HG03103 (cell line): ENCODE data around the gene SEMA5B.

ENCODE experiments used
- ATAC-seq: cut with Tn5 transposase; IDR thresholded peaks from one replicate; pipeline ENCODE4 v1.9.1; 2021; ENCODE audit warnings: low read depth; ENCODE audit not compliant: unreplicated experiment

Gene SEMA5B

GRCh38 chr3:122975924-122976293 lies 51.7 kb downstream of the SEMA5B start:
- ATAC-seq = peak; percentile 59

- peak; percentile 48 for ATAC-seq
Observed at GRCh38 chr3:122975163-122975923, 52.2 kb downstream of the SEMA5B start.

DNA sequence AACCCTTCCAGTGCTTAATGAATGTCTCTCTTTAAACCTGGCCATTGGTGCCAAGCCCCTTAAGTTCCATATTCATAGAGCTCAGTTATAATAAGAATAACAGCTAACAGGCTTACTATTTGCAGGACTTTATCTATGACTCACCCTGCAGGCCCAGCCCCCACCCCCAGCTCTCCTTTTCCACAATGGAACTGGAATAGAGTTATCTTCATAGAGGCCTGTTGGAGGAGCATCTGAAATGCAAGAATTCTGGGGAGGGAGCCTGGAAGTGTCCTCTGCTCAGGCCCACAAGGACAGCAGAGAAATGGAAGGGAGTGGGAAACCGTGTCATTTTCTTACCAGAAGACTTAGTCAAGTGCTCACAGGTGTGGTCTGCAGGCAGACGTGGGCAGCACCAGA lies 52.8 kb downstream of the SEMA5B start:
- ATAC-seq = no peak

DNA sequence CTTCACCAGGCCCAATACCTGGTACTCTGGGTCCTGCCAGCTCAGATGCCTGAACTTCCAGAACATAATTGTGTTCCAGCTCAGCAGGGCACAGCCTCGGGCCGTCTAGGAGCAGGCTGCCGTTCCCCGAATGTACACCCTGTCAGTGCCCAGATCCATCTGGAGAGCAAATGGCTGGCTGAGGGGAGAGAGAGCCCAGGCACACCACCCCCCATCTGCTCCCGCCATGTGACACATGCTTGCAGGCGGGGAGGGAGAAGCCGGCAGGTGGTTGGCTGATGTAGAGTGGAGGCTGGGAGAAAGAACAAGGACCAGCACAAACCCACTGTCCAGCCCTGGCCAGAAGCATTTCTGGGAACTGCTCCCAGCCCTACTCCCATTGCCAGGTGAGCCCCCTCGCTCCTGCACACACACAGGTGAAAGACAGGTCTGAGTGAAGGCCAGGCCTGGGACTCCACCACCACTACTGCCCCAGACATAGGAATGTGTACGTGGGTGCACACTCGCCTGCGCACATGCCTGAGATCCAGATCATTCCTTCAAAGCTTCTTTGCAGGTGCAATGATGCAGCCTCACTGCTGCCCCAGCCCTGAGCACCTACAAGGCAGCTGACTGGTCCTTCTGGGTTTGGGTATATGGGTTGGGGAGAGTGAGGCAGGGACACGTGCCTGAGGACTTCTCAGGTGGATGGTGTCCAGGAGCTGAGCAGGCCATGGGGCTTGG lies 53.5 kb downstream of the SEMA5B start:
- ATAC-seq = no peak

- no peak for ATAC-seq
Observed at GRCh38 chr3:122972141-122972540, 55.4 kb downstream of the SEMA5B start.

- ATAC-seq = no peak
Observed at GRCh38 chr3:122969585-122970469, 57.7 kb downstream of the SEMA5B start.

DNA sequence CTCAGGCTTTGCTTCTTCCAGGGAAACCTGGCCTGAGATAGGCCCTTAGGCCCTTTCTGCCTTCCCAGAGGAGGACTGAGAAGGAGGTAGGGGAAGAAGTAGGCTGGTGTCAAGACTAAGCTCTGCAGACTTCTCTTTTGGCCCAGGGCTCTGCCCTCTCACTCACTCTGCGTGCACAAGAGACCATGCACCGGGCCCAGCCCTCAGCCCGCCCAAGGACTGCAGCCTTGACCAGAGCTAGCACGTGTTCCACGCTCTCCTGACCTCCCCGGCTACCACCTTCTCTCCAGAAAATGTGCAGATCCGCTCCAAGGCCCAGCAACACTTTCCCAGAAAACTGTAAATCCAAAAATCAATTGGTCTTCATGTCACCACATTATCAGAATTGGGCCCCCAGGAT lies 59.8 kb downstream of the SEMA5B start:
- ATAC-seq = no peak

- ATAC-seq = no peak
Observed at GRCh38 chr3:122967356-122967755, 60.2 kb downstream of the SEMA5B start.

DNA sequence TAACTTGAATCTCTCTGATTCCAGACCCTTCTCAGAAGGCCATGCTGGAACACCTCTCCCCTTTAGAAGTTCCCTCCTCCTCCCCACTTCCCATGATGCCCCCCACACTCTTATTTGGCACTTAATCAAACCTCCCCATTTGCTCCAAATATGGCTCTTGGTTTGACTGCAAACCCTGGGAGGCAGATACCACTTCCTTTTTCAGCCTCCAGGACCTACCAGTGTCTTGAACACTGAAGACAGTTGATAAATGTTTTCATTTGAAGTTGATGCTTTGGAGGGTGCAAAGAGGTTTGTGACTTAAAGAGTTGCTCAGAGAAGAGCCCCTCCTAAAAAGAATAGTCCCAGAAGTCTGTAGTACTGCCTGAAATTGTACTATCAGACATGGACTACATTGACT lies 61.5 kb downstream of the SEMA5B start:
- ATAC-seq = no peak

DNA sequence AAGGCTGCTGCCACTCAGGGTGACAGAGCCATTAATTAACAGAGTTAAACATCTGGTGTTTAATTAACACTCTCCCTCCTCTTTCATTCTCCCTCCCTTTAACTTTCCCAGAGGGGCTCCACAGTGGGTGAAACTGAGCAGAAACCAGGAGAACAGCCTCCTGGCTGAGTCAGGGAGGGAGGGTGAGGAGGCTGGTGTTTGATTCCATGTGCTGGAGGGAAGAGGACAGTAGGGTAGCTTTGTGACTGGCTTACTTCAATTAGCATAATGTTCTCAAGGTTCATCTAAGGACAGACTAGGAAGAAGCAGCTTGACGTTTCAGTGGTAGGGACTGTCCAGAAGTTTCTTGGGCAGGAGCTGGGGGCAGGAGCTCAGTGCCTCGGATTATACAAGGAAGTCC lies 62.8 kb downstream of the SEMA5B start:
- no peak for ATAC-seq

DNA sequence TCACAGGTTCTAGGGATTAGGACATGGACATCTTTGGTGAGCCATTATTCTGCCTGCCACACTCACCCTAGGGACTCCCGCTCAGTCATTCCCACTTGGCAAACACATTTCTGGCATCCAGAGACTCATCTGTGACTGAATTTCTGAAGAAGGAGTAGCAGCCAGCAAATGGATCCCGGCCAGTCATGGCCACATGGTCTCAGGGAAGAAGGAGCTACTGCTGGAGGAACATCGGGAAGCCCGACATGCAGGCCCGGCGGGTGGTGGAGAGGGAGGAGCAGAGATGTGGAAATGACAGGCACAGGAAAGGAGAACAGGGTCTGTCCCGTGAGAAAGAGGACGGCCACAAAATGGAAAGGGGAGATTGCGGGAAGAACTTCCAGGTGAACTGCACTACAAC lies 65.4 kb downstream of the SEMA5B start:
- no peak for ATAC-seq

GRCh38 chr3:122961146-122961545 lies 66.4 kb downstream of the SEMA5B start:
- ATAC-seq = no peak

GRCh38 chr3:122960652-122961051 lies 66.9 kb downstream of the SEMA5B start:
- ATAC-seq = no peak

GRCh38 chr3:122959339-122959738 lies 68.2 kb downstream of the SEMA5B start:
- no peak for ATAC-seq

DNA sequence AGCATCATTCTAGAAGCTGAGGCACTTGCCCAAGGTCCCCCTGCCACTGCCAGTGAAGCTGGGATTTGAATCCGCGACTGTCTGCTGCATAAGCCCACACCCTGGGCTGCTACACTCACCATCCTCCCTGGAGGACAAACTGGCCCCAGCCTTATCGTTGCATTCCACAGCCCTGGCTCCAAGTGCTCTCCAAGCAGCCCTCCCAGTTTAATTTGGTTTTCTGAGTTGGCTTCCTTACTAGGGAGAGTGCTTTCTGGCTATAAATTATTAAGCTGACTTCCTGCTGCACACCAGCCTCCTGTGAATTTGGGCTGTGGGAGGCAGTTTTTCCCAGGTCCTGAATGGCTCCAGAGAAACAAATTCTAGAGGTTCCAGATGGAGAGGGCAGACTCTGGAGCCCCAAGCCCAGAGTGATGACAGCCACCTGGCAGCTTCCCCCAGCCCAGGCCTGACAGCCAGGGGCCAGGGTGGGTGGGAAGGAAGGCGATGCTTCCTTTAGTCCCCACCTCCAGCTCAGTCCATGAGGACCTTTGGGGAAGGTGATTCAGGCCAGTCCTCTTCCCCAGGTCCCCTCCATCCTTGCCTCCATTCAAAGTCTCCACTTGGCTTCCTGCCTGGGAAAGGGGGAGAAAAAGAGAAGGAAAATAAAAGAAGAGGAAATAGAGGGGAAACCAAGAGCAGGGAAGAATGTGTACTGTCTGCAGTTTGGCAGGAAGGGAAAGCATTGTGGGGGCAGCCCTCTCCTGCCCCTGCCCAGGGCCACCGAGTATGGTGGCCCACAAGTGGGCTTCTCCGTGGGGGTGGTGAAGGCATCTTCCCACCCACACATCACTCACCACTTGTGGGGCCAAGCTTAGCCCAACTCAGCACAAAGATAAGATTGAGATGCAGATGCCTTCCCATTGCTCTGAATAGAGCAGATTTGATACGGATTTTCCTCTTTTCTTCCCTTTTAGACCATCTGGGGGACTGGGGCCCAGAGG lies 69.6 kb downstream of the SEMA5B start:
- no peak for ATAC-seq

DNA sequence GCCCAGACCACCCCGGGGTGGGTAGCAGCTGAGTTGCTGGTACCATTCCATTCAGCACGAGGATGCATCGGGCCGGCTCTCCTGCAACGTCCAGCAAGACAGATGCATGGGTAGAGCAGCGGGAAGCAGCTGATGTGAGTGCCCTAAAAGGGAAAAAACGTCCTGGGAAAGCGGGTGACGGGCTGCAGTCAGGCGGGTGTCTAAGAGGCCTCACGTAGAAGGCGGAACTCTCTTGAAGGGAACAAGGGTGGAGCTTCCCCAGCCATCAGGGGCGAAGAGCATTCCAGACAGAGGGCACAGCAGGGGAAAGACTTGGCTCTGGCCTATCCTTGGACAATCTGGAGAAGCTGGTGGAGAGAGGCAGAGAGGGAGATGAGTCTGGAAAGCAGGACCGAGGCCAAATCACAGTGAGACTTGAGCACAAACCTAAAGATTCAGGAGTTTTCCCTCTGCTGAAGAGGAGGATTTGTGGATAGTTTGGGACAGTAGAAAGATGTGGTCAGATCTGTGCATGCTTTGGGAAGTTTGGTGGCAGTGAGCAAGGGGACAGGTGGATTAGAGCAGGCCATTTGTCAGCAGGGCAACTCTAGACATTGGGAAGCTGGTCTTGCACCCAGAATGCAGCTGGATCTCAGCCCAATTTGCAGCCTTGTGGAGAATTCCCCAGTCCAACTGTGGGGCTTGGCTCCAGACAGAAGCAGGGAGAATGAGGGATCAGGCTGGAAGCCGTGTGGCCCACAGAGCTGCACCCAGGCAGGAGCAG lies 70.7 kb downstream of the SEMA5B start:
- ATAC-seq = no peak

- no peak for ATAC-seq
Observed at GRCh38 chr3:122955916-122956692, 71.5 kb downstream of the SEMA5B start.

DNA sequence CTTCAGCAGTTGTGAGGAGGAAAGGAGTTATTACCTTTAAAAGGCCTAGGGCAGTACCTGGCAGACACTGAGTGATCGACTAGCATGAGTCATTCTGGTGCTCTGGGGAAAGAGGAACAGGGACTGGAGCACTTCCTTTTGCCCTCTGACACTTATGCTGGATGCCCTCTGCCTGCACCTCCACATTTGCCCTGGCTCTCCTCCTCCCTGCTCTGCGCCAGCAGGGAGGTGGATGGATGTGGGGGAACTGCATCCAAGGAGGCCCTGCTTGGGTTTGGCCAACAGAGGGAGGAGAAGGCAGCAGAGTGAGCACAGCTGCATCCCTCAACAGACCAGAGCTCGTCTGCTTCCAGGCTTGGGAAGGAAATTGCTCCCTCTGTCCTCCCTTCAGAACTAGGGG lies 75.0 kb downstream of the SEMA5B start:
- ATAC-seq = peak; percentile 77

DNA sequence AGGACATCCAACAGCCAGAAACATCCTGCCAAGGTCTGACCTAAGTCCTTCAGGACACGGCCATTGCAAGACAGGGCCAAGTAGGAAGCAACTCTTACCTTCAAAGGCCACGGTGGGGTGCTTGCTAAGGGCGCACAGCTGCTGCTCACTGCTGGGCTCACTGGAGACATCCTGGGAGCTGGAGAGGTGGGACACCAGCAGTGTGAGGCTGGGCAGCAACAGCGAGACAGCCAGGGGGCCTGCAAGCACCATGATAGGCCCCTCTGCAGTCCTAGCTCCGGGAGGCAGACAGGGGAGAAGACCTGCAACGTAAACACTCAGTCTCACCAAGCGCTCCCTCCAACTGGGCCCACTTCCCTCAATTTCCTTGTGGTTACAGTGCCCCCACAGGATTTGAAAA lies 79.2 kb downstream of the SEMA5B start:
- ATAC-seq = no peak
